Adipocyte (in vitro differentiated cells): Measurements from ENCODE around the gene TMEM167B.
A peak's percentile ranks its signal among the peaks of the same experiment; 100 is the strongest.

Source experiments
- DNase-seq: peaks from one replicate; pipeline ENCODE4 v3.0.0-alpha.2; 2015; ENCODE audit warnings: low read depth
- H3K27me3 ChIP-seq: replicated peaks from 2 replicates; pipeline ENCODE4 v1.7.0; 2013; ENCODE audit warnings: mild to moderate bottlenecking, low read length, moderate library complexity; ENCODE audit not compliant: control insufficient read depth, insufficient read depth
- H3K36me3 ChIP-seq: 2 replicates; pipeline ENCODE4 v1.7.0; 2013; ENCODE audit warnings: low read length, mild to moderate bottlenecking, moderate library complexity; ENCODE audit not compliant: control insufficient read depth, insufficient read depth, severe bottlenecking
- H3K4me1 ChIP-seq: 2 replicates; pipeline ENCODE4 v1.7.0; 2013; ENCODE audit warnings: mild to moderate bottlenecking, low read length, moderate library complexity; ENCODE audit not compliant: control insufficient read depth, insufficient read depth
- H3K4me3 ChIP-seq: 2 replicates; pipeline ENCODE4 v1.7.0; 2013; ENCODE audit warnings: mild to moderate bottlenecking, low read length, moderate library complexity
- H3K9ac ChIP-seq: 2 replicates; pipeline ENCODE4 v1.7.0; 2013; ENCODE audit warnings: mild to moderate bottlenecking, low read length, moderate library complexity
- H3K9me3 ChIP-seq: 2 replicates; pipeline ENCODE4 v1.7.0; 2013; ENCODE audit warnings: mild to moderate bottlenecking, low read length, moderate library complexity; ENCODE audit not compliant: control insufficient read depth

The TMEM167B gene

DNA sequence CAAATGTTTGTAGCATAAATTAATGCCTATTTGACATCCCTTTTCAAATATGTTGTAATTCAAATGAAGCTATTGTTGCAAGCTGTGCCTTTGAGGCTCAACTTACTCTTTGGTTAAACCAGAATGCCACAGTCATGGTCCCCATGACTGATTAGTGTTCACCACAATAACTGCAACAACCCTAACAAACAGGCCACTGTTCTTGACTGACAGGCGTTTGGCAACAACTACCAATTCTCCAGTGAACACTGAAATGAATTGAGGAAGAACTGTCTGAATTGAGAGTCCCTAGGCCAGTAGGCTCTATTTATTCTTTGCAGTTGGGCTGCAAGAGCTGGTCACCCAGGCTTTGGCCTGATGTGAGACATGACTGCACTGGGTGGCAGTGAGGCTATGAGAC lies 6.6 kb upstream of the TMEM167B start:
- Histone ChIP-seq H3K9me3 (no peaks in the 10 kb centered on the region), H3K4me1 (peaks cover 12% of the 10 kb centered on the region), H3K9ac (no peak overlapping the region), H3K36me3 (no peaks in the 10 kb centered on the region), H3K27me3 (no peaks in the 10 kb centered on the region), H3K4me3 (no peak overlapping the region)
- DNase-seq: no peak

DNA sequence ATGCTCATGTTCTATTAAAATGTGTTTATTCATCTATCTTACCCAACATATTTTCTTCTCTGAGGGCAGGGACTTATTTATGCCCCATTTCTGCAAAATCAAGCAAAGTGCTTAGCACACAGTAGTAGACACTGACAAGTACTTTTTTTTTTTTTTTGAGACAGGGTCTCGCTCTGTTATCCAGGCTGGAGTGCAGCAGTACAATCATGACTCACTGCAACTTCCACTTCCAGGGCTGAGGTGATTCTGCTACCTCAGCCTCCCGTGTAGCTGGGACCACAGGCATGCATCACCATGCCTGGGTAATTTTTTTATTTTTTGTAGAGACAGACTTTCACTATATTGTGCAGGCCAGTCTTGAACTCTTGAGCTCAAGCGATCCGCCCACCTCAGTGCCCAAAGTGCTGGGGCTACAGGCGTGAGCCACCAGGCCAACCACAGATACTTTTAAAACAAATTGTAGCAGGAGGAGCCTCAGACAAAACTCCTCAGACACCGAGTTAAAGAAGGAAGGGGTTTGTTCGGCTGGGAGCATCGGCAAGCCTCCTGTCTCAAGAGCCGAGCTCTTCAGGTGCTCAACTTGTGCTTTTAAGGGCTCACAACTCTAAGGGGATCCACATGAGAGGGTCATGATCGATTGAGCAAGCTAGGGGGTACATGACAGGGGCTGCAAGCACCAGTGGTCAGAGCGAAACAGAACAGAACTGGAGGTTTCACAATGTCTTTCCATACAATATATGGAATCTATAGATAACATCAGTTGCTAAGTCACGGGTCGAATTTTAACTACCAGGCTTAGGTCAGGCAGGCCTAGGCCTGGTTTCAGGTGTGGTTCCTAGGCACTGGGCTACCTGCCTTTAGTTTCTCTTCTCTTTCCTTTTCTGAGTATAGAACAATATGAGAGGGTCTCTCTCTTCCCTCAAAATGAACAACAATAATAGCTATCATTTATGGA lies 5.7 kb upstream of the TMEM167B start:
- H3K9ac ChIP-seq: no peak overlapping the region
- peaks cover 10% of the 10 kb centered on the region for H3K4me1 ChIP-seq
- H3K4me3 ChIP-seq: no peak overlapping the region
- H3K9me3 ChIP-seq: no peaks in the 10 kb centered on the region
- no peaks in the 10 kb centered on the region for H3K27me3 ChIP-seq
- no peak for DNase-seq
- no peaks in the 10 kb centered on the region for H3K36me3 ChIP-seq

DNA sequence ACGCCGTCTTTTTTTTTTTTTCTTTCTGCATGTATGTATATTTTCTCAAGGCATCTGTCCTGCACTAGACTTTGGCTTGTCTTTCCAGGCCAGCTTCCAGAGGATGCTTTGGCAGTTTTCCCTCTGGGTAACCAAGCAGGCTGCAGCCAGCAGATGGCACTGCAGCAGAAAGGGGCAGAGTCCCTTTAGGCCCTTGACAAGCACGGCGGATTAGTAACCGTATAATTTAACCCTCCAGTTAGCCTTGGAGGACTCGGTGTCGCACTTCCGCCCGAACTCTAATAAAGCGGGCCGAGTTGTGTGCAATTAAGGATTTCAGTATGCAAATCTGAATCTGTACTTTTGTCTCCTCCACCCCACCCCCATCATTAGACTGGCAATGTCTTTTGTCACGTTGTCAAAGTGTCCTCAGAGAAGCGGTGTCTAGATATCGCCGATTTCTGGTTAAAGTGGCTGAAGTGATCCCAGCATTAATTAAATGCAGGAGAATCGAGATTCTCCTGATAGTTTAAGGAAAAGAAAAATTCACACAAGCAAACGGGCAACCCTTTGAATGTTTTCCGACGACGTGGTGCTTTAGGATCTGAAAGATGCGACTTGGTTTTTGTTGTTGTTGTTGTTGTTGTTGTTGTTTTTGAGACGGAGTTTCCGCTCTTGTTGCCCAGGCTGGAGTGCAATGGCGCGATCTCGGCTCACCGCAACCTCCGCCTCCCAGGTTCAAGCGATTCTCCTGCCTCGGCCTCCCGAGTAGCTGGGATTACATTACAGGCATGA lies 1.1 kb upstream of the TMEM167B start:
- Histone ChIP-seq H3K9me3 (no peaks in the 10 kb centered on the region), H3K4me3 (peak overlapping the region; percentile 91), H3K36me3 (peaks cover 11% of the 10 kb centered on the region), H3K9ac (peak overlapping the region; percentile 91), H3K4me1 (peaks cover 25% of the 10 kb centered on the region), H3K27me3 (no peaks in the 10 kb centered on the region)
- DNase-seq: peak; percentile 52

DNA sequence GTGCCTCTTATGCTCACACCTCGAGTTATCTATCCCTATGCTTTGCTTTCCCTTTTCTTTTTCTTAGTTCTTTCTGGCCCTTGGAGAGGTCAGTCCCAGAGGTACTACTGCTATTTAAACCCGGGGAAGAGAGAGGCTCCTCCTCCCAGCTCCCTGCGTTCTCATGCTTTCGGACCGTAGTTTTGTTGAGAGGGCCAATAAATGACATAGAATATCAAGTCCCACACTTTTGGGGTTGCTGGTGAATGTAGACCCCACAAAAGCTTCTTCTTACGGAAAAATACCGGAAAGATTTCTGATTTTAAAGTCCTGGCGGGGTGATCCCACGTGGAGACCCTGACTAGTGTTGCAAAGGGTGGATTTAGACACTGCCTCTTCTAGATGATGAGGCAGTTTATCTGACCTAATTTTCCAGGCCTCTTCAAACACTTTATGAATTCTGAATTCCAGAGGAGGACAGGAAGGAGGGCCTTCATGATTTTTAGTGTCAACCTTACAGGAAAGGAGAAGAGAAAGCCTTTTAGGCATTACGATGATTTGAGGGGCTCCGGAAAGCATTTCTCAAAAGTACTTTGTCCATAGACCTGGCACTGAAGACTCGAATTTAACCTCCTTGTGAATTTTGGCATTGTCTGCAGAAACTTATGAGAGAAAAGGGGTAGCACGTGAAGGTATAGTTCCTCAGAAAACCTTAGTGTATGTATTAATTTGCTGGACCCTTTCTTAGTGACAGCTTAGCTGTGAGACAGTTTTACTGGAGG lies 694 bp downstream of the TMEM167B start:
- DNase-seq: peak; percentile 80
- Histone ChIP-seq H3K4me3 (peak overlapping the region; percentile 91), H3K9me3 (no peaks in the 10 kb centered on the region), H3K36me3 (peaks cover 28% of the 10 kb centered on the region), H3K9ac (peak overlapping the region; percentile 91), H3K27me3 (no peaks in the 10 kb centered on the region), H3K4me1 (peaks cover 28% of the 10 kb centered on the region)

DNA sequence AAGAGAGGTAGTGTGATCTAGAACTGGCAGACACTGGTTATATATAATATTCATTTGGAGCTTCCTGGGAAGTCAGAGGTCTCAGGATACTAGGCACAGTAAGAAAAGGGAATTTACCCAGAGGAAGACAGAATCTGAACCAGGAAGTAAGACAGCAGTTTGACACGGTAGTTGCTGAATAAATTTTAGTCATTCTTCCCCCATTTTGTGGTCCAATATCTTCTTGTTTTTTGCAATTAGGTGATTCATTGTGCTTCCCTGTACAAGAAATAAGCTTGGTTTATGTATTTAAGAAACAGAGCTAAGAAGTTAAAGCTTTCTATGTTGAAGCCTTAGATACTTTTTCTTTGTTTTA lies 1.3 kb downstream of the TMEM167B start:
- Histone ChIP-seq H3K4me1 (peaks cover 28% of the 10 kb centered on the region), H3K9me3 (no peaks in the 10 kb centered on the region), H3K9ac (peak overlapping the region; percentile 91), H3K4me3 (peak overlapping the region; percentile 91), H3K36me3 (peaks cover 31% of the 10 kb centered on the region), H3K27me3 (no peaks in the 10 kb centered on the region)
- peak; percentile 48 for DNase-seq

DNA sequence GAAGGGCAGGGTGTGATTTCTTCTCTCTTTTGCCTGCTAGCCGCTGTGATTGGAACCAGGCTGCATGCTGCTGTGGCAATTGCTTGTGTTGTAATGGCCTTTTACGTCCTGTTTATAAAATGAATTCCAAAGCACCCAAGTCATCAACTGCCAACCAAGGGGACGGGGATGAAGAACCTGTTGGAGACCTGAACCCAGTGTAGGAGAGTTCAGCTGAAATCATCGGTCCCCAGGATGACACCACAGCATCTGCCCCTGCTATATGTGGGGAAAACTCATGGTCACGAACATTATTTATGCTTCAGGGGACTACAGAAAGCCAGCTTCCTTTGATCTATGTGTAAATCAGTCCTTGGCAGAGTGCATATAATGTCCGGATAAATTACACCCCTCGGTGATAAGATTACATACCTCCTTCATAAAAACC lies 3.8 kb downstream of the TMEM167B start:
- H3K27me3 ChIP-seq: no peaks in the 10 kb centered on the region

DNA sequence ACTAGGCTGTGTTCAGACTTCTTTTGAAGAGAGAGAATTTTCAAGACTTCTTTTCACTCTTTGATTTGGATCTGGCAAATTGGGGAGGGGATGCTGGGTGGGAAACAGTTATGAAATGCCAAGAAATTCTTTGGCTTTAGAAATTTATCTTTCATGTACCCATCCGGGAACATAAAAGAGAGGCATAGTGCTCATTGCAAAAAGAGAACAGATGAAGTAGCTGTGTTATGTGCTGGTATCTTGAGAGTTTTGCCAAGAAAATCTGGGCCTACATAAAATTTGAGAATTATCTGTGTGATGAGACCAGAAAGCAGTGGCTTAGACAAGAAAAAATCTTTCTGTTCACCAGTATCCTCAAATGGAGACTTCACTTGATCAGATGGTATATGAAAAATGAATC lies 4.3 kb downstream of the TMEM167B start:
- Histone ChIP-seq H3K36me3 (peaks cover 31% of the 10 kb centered on the region), H3K27me3 (no peaks in the 10 kb centered on the region), H3K9me3 (no peaks in the 10 kb centered on the region), H3K4me3 (no peak overlapping the region), H3K4me1 (peaks cover 29% of the 10 kb centered on the region), H3K9ac (peak overlapping the region; percentile 22)
- no peak for DNase-seq

More for the DNA sequence above, 3.8 kb downstream of the TMEM167B start:
- H3K9ac ChIP-seq: peak overlapping the region; percentile 22
- H3K36me3 ChIP-seq: peaks cover 31% of the 10 kb centered on the region
- H3K9me3 ChIP-seq: no peaks in the 10 kb centered on the region
- peak; percentile 46 for DNase-seq
- H3K4me1 ChIP-seq: peaks cover 28% of the 10 kb centered on the region
- H3K4me3 ChIP-seq: no peak overlapping the region

DNA sequence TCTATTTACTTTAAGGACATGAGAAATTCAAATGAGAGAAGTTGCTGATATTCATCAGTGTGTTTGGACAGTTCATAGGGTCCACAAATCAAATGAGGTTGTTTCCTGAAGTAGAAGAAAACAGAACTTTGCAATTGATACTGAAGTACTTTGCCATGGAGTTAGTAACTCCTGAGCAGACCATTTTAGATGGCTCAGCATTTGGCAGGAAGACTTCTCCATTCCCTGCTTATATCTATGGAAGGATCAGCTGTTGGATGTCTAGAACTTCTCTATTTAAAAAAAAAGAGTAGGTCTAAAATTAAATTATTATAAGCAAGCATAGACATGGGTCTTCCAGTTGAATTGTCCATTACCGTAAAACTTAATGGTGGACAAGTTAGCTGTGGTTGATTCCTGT lies 5.1 kb downstream of the TMEM167B start:
- DNase-seq: no peak
- H3K27me3 ChIP-seq: no peaks in the 10 kb centered on the region
- H3K36me3 ChIP-seq: peaks cover 31% of the 10 kb centered on the region
- H3K9me3 ChIP-seq: no peaks in the 10 kb centered on the region
- H3K4me3 ChIP-seq: no peak overlapping the region
- H3K9ac ChIP-seq: no peak overlapping the region
- peaks cover 25% of the 10 kb centered on the region for H3K4me1 ChIP-seq

DNA sequence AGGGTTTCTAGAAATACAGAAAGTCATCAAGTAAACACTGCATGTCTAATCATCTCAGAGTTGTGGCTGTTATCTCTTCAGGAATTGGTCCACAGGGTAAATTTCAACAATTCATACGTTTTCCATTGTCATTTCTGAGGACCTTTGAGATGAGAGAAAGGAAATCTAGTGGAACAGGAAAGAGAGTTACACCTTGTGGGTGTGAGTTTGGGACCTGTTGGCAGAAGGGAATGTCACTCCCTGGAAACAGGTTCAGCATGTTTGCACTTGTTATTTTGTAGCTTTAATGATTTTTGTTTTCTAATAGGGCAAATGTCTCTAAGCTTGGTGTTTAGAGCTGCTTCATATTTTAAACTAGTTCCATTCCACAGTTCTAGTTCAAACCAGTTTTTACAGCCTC lies 5.6 kb downstream of the TMEM167B start:
- no peak overlapping the region for H3K9ac ChIP-seq
- no peaks in the 10 kb centered on the region for H3K9me3 ChIP-seq
- DNase-seq: no peak
- H3K4me1 ChIP-seq: peaks cover 25% of the 10 kb centered on the region
- no peaks in the 10 kb centered on the region for H3K27me3 ChIP-seq
- no peak overlapping the region for H3K4me3 ChIP-seq
- peaks cover 31% of the 10 kb centered on the region for H3K36me3 ChIP-seq

DNA sequence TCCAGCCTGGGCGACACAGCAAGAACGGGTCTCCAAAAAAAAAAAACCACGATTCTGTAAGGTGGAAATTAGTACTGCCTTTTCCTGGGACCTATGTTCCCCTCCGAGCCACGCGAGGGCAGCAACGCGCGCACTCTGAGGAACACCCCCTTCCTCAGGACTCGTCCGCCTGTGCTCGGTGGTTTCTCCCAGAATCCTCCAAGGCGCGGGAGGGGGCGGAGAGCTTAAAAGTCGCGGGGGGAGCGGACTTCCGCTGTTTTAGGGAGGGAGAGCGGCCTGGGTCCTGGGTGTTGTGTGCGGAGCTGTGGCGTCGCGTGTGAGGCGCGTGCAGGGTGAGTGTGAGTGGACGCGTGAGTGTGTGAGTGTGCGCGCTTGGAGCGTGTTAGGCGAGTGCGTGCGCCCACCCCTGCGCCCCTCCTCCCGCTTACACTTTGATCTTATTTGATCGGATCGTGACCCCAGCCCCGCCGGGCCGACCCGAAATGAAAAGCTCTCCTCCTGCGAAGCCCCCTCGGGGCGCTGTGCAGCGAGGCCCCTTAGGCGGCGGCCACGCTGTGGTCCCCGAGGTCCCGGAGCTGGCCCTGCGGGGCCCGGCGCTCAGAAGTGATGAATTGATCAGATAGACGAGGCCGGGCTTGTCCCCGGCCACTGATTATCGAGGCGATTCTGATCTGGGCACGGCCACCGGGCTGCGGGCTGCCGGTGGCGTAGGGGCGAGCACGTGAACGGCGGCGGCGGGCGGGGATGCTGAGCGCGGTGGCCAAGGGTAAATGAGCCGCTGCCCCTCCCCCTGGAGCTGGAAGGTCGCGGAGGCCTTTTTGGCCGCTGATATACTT lies 9.6 kb downstream of the TMEM167B start:
- Histone ChIP-seq H3K4me3 (peak overlapping the region; percentile 98), H3K36me3 (peaks cover 23% of the 10 kb centered on the region), H3K9me3 (no peaks in the 10 kb centered on the region), H3K4me1 (peaks cover 16% of the 10 kb centered on the region), H3K27me3 (no peaks in the 10 kb centered on the region), H3K9ac (peak overlapping the region; percentile 99)
- peak; percentile 99 for DNase-seq
